MG63 (cell line): ENCODE results near the gene SP7. TPM values are rescaled to one million over a fixed set of nuclear protein-coding genes. Genes with fewer than 3 reads are reported as not detected.
"Not testable (repeated sequence)": the region's sequence is repeated elsewhere in the genome, so short reads cannot be mapped to it uniquely, and the experiment has no call there.

Source experiments
- DNase-seq: peaks from one replicate; pipeline ENCODE4 v3.0.0-alpha.2; 2020
- H3K27me3 ChIP-seq: fragments of 250-450 bp; sonication (Bioruptor Pico); 2 replicates; pipeline ENCODE4 v1.5.1; 2020; ENCODE audit warnings: mild to moderate bottlenecking, moderate library complexity
- H3K36me3 ChIP-seq: fragments of 250-450 bp; sonication (Bioruptor Pico); 2 replicates; pipeline ENCODE4 v1.5.1; 2020; ENCODE audit warnings: mild to moderate bottlenecking, moderate library complexity
- H3K4me3 ChIP-seq: fragments of 250-450 bp; sonication (Bioruptor Pico); 2 replicates; pipeline ENCODE4 v1.5.1; 2020; ENCODE audit warnings: mild to moderate bottlenecking, moderate library complexity
- H3K9me3 ChIP-seq: fragments of 250-450 bp; sonication (Bioruptor Pico); 2 replicates; pipeline ENCODE4 v1.5.1; 2020; ENCODE audit warnings: mild to moderate bottlenecking, moderate library complexity
- total RNA-seq: library from RNA; depleted of rRNA; stranded (reverse); fragments of >200 nt; shearing (Covaris generic); gene quantifications from 2 replicates; pipeline ENCODE4 v1.2.3, GENCODE V29; 2014; ENCODE audit warnings: low replicate concordance; rRNA removed

The SP7 gene
- not detected in 2 replicates for total RNA-seq

DNA sequence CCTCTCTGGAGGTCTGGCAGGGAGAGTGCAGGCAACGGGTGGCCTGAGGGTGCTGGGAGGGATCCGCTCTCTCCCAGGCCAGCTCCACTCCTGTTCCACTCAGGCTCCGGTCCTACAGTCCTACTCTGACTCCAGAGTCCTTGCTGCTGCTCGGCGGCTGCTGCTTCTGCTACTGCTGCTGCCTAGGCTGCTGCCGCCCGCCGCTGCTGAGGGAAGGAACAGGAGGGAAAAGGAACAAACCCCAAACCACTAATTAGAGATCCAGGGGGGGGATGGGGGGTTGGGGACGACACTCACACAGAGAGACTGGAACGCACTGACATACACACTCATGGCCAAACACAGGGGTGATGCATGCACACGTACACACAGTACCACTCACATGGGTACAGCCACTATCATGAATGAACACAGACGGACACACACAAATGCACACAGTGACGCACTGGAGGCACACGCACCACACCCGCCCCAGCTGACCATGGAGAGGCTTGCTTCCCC, at the start of gene SP7:
SP7 (minus strand) TSS at position 174 of the 501 bp plus-strand sequence. CDS start 708 bp downstream, outside the sequence.
- no peak within 1 kb of the TSS for H3K4me3 ChIP-seq
- no peaks in the 10 kb centered on the region for H3K9me3 ChIP-seq
- H3K27me3 ChIP-seq = peaks cover 2% of the 10 kb centered on the region; the same call in 1 of the 2 replicates
- DNase-seq = no peak
- no peaks in the 10 kb centered on the region for H3K36me3 ChIP-seq

DNA sequence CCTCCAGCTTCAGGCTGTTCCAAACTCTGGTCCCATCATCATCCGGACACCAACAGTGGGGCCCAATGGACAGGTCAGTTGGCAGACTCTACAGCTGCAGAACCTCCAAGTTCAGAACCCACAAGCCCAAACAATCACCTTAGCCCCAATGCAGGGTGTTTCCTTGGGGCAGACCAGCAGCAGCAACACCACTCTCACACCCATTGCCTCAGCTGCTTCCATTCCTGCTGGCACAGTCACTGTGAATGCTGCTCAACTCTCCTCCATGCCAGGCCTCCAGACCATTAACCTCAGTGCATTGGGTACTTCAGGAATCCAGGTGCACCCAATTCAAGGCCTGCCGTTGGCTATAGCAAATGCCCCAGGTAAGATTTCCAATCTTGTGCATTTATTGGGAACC, 47.1 kb upstream of the SP7 start:
- Histone ChIP-seq H3K9me3 (no peaks in the 10 kb centered on the region), H3K36me3 (peaks cover 53% of the 10 kb centered on the region), H3K27me3 (no peaks in the 10 kb centered on the region), H3K4me3 (peak overlapping the region; percentile 14; the same call in 1 of the 2 replicates)
- no peak for DNase-seq

DNA sequence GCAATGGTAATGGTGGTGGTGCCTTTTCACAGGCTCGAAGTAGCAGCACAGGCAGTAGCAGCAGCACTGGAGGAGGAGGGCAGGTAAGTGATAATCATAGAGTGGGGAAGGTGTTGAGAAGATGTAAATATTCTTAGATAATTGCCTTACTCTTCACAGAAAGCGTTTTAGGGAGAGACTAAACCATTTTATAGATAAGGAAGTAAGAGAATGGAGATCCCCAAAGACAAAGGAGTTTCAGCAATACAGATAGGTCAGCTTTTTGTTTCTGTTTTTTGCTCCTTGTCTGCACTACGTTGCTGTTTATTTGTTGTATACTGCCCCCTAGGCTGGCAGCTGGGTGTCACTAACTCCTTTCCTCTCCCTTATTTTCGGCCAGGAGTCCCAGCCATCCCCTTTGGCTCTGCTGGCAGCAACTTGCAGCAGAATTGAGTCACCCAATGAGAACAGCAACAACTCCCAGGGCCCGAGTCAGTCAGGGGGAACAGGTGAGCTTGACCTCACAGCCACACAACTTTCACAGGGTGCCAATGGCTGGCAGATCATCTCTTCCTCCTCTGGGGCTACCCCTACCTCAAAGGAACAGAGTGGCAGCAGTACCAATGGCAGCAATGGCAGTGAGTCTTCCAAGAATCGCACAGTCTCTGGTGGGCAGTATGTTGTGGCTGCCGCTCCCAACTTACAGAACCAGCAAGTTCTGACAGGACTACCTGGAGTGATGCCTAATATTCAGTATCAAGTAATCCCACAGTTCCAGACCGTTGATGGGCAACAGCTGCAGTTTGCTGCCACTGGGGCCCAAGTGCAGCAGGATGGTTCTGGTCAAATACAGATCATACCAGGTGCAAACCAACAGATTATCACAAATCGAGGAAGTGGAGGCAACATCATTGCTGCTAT, 45.8 kb upstream of the SP7 start:
- H3K4me3 ChIP-seq = peak overlapping the region; percentile 50
- H3K9me3 ChIP-seq = no peaks in the 10 kb centered on the region
- H3K27me3 ChIP-seq = no peaks in the 10 kb centered on the region
- peak; percentile 75 for DNase-seq
- peaks cover 50% of the 10 kb centered on the region for H3K36me3 ChIP-seq

DNA sequence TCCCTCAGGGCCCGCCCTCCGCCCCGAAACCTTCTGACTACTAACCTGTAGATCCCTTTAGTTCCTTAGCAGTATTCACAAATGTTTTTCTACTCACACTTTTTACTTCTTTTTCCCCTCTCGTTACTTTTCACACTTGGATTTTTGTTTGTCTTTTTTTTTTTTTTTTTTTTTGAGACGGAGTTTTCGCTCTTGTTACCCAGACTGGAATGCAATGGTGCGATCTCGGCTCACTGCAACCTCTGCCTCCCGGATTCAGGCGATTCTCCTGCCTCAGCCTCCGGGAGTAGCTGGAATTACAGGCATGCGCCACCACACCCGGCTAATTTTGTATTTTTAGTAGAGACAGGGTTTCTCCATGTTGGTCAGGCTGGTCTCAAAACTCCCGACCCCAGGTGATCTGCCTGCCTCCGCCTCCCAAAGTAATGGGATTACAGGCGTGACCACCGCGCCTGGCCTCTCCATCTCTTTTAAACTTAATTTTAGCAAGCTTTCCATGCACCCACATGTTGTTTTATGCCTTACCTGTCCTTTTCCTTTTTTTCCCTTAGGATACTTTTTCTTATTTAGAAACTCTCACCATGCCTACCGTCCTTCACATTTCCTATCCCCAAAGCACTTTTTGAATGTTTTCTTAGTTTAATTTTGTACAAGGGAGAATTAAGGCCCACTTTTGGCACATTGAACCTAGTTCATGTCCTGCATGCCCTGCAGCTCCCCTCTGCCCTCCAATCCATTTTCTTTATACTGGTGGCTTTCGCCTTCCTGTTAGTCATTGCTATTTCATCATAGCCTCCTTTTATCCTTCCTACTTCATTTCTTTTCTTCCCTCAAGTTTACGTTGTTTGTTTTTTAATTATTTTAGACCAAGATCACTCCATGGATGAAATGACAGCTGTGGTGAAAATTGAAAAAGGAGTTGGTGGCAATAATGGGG, 44.9 kb upstream of the SP7 start:
- peaks cover 43% of the 10 kb centered on the region for H3K36me3 ChIP-seq
- no peak for DNase-seq
- H3K27me3 ChIP-seq = no peaks in the 10 kb centered on the region
- H3K9me3 ChIP-seq = no peaks in the 10 kb centered on the region
- peak overlapping the region; percentile 50 for H3K4me3 ChIP-seq

DNA sequence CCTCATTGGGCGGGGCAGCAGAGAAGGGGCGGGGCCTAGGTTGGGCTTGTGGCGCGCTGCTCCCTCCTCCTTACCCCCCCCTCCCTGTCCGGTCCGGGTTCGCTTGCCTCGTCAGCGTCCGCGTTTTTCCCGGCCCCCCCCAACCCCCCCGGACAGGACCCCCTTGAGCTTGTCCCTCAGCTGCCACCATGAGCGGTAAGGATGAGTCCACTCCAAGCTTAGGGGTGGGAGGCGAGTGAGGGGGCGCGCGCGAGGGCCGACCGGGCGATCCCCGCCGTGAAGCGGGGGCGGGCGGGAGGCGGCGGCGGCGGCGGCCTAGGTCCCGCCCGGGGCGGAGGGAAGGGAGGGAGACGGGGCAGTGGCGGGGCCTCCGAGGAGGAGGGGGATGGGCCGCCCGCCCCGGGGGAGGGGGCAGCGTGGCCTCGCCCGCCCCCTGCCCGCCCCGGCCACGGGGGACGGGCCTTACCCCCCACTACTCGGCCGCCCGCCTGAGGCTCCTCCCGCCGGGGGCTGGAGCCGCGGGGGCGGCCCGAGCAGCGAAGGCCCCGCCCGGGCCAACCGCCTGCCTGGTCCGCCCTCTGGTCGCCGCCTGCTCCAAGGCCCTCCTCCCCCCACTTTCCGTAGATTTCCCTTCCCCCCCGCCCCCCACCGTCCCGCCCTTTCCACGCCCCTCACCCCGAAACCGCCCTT, 44.1 kb upstream of the SP7 start, which contains the start of gene SP1:
SP1 (plus strand) TSS at position 73 of the 690 bp plus-strand sequence; CDS start at position 189, 116 bp downstream.
- H3K4me3 ChIP-seq = peak within 1 kb of the TSS; percentile 53

DNA sequence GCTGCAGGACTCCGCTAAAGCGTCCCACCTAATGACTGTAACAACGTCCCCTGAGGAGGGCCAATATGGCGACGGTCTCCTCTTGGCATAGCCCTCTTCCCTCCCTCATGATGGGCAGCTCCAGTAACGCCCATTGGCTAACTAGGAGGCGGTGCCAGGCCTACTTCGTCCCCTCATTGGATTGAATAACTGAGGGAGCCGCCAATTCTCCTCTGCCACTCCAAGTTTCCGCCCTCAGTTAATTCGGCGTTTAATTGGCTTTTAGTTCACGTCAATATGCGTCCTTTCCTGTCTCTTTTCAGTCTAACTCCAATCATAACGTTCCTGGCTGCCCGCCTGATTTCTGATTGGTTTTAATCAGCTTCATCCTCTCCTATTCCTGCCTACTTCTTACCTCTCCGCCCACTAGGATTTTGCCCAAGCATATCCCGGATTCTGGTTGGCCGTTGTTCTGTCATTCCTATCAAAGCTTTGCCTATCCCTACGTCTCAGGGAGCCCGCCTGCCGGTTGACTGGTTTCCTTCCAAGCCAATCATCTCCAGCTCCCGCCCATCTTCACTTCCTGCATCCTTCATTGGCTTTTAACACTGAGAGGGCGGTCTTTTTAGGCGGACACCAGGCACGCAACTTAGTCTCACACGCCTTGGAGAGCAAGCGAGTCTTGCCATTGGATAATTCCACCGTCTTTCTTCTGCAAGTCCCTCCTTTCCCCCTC, 43.4 kb upstream of the SP7 start:
- Histone ChIP-seq H3K36me3 (peaks cover 31% of the 10 kb centered on the region), H3K27me3 (no peaks in the 10 kb centered on the region), H3K9me3 (no peaks in the 10 kb centered on the region), H3K4me3 (peak overlapping the region; percentile 53)
- DNase-seq = peak; percentile 99

More for the DNA sequence above, 44.1 kb upstream of the SP7 start, which contains the start of gene SP1:
- Histone ChIP-seq H3K27me3 (no peaks in the 10 kb centered on the region), H3K36me3 (peaks cover 36% of the 10 kb centered on the region), H3K9me3 (no peaks in the 10 kb centered on the region)
- DNase-seq = peak; percentile 93

DNA sequence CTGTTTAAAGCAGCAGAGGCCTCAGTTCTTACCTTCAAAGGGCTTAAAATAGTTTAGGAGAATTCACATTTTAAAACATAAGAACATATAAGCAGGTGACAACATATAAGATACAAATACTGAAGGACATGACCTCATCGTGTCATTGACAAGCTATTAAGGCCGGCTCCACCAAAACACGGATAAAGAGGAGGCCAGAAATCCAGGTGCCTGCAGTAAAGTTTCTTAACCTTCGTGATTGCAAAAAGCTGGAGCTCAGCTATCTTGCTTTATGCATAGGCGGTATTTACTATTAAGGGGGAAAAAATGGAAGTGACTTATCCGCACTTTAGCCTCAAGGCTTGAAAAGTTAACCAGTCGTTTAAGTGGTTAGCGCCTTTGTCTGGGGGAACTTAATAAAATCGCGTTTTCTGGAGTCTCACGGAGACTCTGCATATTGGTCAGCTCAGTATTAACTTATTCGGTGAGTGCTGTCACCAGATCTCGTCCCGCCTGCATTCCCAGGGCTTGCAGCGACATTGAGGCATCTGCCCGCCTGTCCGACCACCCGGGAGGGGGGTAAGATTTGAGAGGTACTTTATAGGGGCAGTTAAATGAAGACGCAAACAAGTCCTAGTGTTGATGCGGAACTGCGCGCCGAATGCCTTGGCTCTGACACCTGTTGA, 42.7 kb upstream of the SP7 start:
- Histone ChIP-seq H3K9me3 (no peaks in the 10 kb centered on the region), H3K36me3 (peaks cover 27% of the 10 kb centered on the region), H3K4me3 (peak overlapping the region; percentile 53), H3K27me3 (no peaks in the 10 kb centered on the region)
- DNase-seq = no peak

DNA sequence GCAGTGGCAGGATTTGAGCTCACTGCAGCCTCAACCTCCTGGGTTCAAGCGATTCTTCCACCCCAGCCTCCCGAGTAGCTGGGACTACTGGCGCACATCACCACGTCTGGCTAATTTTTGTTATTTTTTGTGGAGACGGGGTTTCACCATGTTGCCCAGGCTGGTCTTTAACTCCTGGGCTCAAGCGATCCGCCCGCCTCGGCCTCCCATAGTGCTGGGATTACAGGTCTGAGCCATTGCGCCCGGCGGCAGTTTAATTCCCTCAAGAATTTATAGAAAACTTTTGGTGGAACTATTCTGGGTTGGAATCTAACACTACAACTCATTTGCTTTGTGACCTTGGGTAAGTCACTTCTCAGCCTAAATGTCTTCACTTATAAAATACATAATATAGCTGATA, 42.1 kb upstream of the SP7 start:
- Histone ChIP-seq H3K27me3 (no peaks in the 10 kb centered on the region), H3K36me3 (peaks cover 22% of the 10 kb centered on the region), H3K9me3 (no peaks in the 10 kb centered on the region), H3K4me3 (no peak overlapping the region)
- no peak for DNase-seq

DNA sequence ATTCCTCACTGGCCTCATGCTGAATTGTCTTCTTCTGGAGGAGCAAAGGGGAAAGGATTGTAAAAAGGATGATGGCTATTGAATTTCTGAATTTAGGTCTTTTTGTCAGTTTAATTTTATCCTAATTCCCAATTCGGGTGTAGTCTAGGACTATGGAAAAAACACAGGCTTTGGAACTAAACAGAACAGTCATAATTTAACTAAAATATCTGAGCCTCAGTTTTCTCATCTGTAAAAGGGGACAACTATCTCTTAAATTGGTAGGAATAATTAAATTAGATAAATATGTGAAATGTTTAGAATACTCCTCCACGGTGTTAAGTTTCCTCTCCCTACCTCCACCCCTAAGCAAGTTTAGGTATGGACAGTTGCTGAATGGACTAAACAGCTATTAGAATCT, 40.6 kb upstream of the SP7 start:
- no peak overlapping the region for H3K4me3 ChIP-seq
- no peaks in the 10 kb centered on the region for H3K27me3 ChIP-seq
- H3K9me3 ChIP-seq = no peaks in the 10 kb centered on the region
- no peak for DNase-seq
- peaks cover 8% of the 10 kb centered on the region for H3K36me3 ChIP-seq

DNA sequence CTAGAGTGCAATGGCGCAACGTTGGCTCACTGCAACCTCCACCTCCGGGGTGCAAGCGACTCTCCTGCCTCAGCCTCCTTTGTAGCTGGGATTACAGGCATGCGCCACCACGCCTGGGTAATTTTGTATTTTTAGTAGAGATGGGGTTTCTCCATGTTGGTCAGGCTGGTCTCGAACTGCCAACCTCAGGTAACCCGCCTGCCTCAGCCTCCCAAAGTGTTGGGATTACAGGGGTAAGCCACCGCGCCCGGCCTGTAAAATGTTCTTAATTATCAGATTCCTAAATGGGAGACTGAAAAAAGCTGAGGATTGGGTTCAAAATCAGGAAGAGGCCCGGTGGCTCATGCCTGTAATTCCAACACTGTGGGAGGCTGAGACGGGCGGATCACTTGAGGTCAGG, 38.1 kb upstream of the SP7 start:
- H3K36me3 ChIP-seq, H3K9me3 ChIP-seq, H3K4me3 ChIP-seq, H3K27me3 ChIP-seq, DNase-seq: not testable (repeated sequence)

DNA sequence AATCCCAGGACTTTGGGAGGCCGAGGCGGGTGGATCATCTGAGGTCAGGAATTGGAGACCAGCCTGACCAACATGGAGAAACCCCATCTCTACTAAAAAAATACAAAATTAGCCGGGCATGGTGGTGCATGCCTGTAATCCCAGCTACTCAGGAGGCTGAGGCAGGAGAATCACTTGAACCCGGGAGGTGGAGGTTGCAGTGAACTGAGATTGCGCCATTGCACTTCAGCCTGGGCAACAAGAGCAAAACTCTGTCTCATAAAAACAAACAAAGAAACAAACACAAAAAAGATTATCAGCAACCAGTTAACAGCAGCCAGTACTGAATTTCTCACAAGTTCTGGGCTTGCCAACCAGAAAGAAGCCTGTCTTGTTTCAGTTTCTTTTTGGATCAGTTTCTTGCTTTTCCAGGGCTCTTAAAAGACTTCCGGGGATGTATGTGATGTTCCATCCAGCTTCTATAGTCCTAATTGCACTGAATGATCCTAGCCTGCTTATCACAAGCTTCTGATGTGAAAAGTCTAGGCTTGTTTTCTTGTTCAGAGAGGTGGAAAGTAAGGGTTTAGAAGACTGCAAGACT, 37.5 kb upstream of the SP7 start:
- H3K36me3 ChIP-seq, H3K27me3 ChIP-seq, H3K9me3 ChIP-seq, DNase-seq, H3K4me3 ChIP-seq: not testable (repeated sequence)

DNA sequence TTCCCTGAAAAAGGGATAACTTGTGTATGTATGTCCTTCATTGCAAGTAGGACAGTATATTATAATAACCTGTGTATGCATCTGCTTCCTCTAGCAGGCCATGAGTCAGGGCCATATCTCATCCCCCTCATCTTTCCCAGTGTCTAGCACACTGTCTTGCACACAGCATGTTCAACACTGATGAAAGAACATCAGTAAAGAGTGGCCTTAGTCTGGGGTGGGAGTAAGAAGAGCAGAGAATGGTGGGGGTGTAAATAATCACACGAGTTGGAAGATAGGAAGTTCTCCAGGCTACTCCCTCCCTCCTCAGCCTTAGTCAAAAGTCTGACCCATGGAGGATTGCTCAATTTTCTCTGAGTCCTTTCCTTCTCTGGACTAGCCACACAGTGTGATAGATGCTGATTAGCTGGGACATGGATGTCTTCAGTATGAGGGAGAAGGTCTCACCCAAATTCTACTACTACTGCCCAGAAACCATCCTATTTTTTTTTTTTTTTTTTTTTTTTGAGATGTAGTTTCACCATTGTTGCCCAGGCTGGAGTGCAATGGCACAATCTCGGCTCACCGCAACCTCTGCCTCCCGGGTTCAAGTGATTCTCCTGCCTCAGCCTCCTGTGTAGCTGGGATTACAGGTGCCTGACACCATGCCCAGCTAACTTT, 29.2 kb upstream of the SP7 start:
- H3K4me3 ChIP-seq = no peak overlapping the region
- no peak for DNase-seq
- no peaks in the 10 kb centered on the region for H3K27me3 ChIP-seq
- H3K36me3 ChIP-seq = no peaks in the 10 kb centered on the region
- H3K9me3 ChIP-seq = peaks cover 3% of the 10 kb centered on the region

DNA sequence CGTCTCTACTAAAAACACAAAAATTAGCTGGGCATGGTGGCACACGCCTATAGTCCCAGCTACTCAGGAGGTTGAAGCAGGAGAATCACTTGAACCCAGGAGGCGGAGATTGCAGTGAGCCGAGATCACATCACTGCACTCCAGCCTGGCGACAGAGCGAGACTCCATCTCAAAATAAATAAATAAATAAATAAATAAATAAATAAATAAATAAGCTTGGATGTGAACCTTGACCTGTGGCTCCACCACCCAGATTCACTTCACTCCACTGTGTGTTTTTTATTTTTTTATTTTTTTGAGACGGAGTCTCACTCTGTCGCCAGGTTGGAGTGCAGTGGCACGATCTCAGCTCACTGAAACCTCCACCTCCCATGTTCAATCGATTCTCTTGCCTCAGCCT, 25.5 kb upstream of the SP7 start:
- not testable (repeated sequence) for H3K36me3 ChIP-seq, DNase-seq, H3K4me3 ChIP-seq, H3K9me3 ChIP-seq, H3K27me3 ChIP-seq

DNA sequence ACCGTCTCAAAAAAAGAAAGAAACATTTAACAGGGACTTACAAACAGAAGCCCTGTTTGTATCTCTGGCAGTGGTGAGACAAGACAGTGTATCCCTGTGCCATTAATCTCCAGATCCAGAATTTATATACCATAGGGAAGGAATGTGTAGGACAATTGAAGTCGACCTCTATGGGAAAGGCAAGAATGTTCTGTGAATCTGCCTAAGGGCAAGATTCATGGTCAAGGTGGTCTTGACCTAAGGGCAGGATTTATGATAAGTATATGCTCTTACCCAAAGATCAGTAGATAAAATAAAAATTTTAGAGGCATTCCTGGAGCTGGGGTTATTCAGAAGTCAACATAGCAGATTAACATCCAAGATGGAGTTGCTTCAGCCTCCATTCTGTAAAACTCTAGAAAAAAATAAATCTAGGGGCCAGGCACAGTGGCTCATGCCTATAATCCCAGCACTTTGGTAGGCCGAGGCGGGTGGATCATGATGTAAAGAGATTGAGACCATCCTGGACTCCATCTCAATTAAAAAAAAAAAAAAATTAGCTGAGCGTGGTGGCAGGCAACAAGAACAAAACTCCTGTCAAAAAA, 22.8 kb upstream of the SP7 start:
- DNase-seq = no peak
- H3K4me3 ChIP-seq = no peak overlapping the region
- H3K36me3 ChIP-seq = no peaks in the 10 kb centered on the region
- no peaks in the 10 kb centered on the region for H3K9me3 ChIP-seq
- no peaks in the 10 kb centered on the region for H3K27me3 ChIP-seq
